GM21723 (cell line): ENCODE data around the gene SLC6A16.
"Not testable (repeated sequence)": the region's sequence is repeated elsewhere in the genome, so short reads cannot be mapped to it uniquely, and the experiment has no call there.

Experiments used
- ATAC-seq: cut with Tn5 transposase; IDR thresholded peaks from one replicate; pipeline ENCODE4 v1.9.1; 2021; ENCODE audit warnings: mild to moderate bottlenecking, moderate library complexity; ENCODE audit not compliant: unreplicated experiment

The SLC6A16 gene

DNA sequence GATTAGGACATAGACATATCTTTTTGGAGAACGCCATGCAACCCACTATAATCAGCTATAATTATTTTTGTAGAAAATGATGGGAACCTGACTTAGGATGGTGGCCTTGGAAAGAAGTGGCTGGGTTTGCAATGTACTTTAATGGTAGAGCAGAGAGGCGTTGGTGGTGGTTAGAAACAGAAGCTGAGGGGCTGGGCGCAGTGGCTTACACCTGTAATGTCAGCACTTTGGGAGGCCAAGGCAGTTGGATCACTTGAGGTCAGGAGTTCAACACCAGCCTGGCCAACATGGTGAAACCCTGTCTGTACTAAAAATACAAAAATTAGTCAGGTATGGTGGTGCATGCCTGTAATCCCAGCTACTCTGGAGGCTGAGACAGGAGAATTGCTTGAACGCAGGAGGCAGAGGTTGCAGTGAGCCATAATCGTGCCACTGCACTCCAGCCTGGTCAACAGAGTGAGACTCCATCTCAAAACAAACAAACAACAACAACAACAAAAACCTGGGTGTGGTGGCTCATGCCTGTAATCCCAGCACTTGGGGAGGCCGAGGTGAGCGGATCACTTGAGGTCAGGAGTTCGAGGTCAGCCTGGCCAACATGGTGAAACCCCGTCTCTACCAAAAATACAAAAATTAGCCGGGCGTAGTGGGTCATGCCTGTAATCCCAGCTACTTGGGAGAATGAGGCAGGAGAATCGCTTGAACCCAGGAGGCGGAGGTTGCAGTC, 7.9 kb upstream of the SLC6A16 start:
- not testable (repeated sequence) for ATAC-seq

- no peak for ATAC-seq
These were observed 6.6 kb upstream of the SLC6A16 start for GRCh38 chr19:49331616-49332055.

DNA sequence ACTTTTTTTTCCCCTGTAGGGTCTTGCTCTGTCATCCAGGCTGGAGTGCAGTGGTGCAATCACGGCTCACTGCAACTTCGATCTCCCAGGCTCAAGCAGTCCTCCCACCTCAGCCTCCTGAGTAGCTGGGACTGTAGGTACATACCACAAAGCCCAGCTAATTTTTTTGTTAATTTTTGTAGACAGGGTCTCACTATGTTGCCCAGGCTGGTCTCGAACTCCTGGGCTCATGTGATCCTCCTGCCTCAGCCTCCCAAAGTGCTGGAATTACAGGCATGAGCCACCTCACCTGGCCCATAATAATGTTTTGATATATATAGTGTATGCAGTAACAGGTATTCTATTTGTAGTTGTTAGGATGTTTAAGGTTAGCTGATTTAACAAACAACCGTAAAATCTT, 6.2 kb upstream of the SLC6A16 start:
- not testable (repeated sequence) for ATAC-seq

DNA sequence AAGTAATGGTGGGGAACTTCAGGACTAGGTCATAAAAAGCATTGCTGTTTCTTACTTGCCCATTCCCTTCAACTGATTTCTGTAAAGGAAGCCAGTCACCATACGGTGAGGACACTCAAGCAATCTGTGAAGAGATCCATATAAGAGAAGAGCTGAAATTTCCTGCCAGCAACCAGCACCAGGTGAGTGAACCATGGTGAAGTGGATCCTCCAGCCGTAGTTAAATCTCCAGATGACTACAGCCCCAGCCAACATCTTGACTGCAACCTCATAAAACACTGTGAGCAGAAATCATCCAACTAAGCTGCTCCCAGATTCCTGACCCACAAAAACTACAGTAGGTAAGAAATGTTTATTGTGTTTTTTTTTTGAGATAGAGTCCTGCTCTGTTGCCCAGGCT, 3.8 kb upstream of the SLC6A16 start:
- no peak for ATAC-seq

DNA sequence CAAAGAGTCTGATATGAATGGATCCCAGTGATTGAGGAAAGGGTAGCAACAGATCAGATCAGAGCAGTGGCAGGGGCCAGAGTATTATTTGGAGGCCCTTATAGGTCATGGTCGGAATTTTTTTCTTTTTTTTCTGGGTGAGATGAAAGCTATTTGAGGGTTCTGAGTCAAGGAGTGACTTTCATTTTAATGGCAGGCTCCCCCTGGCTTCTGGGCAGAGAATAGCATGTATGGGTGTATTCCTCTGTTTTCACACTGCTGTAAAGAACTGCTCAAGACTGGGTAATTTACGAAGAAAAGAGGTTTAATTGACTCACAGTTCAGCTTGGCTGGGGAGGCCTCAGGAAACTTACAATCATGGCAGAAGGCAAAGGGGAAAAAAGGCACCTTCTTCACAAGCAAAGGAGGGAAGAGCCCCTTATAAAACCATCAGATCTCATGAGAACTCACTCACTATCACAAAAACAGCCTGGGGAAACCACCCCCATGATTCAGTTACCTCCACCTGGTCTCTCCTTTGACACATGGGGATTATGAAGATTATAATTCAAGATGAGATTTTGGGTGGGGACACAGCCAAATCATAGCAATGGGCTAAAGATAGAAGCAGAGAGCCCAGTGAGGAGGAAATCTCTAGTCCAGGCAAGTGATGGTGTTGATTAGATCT, 3.0 kb upstream of the SLC6A16 start:
- no peak for ATAC-seq

- ATAC-seq, result no peak
These were observed 1.2 kb upstream of the SLC6A16 start for GRCh38 chr19:49326165-49326704.

DNA sequence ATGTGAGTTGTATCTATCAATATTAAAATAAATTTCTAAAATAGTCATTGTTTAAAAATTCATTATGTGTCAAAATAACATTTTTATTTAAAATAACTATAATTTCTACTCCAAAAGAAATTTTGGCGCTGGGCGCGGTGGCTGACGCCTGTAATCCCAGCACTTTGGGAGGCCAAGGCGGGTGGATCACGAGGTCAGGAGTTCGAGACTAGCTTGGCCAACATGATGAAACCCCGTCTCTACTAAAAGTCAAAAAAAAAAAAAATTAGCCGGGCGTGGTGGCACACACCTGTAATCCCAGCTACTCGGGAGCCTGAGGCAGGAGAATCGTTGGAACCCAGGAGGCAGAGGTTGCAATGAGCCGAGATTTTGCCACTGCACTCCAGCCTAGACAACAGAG, 765 bp upstream of the SLC6A16 start:
- ATAC-seq, result not testable (repeated sequence)

- ATAC-seq, result no peak
These were observed 6.7 kb downstream of the SLC6A16 start for GRCh38 chr19:49318296-49318695.

DNA sequence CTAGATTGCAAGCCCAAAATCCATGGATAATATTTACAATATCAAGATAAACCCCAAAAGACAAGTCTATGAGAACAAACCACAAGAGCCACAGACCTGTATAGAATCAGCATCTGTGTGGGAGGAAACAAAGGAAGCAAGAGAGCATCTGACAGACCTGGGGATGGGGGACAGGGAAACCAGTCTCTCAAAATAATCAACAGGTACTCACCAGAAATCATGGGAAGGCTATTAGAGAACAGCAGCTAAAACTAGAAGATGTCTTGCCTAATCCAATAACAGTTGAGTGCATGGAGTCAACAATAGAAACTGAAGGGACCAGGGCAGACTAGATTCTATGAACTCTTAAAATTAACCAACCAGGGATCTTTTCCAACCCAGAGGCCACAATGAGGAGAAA, 8.7 kb downstream of the SLC6A16 start:
- no peak for ATAC-seq

DNA sequence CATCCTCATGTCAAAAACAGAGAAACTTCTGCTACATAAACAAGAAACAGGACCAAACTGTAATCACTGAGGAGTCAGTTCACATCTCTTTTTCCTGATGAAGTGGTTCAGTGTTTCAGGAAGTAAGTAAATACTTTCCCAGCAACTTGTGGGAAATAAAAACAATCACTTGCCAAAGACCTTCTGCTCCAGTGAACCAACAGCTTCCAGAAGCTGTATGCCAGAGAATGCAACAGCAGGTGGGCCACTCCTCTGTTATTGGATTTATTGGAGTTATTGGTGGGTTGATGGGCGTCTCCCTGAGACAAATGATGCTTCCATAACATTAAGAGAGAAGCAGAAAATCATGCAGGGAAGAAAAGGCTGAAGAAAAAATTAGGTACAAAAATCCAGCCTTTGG, 9.9 kb downstream of the SLC6A16 start:
- no peak for ATAC-seq

DNA sequence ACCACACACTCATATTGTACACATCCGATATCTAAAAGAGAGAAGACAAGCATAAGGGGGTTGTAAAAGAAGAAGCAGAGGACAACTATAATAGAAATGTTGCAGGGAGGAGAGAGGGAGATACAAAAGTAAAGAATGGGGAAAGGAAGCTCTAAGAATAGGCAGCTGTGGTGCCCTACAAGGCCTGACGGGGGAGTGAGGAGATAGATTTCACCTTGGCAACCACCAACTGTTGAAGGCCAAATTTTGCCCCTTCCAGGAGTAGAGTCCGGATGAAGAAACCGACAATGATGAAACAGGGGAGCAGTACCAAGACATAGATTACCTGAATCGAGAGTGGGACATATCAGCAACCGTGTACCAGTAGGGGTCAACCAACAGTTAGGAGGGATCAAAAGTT, 15.9 kb downstream of the SLC6A16 start:
- ATAC-seq, result no peak

DNA sequence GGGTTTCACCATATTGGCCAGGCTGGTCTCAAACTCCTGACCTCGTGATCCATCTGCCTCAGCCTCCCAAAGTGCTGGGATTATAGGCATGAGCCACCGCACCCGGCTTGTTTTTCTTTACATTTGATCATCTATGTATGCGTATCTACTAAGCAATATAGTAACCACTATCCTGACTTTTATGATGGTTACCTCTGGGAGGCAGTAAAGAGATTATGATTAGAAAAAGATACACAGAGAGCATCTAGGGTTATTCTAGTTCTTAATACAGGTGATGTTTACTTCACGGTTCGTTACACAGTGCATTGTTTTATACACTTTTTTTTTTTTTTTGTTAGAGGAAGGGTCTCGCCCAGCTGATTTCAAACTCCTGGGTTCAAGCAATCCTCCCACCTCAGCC, 18.3 kb downstream of the SLC6A16 start:
- not testable (repeated sequence) for ATAC-seq

- no peak for ATAC-seq
These were observed 23.1 kb downstream of the SLC6A16 start for GRCh38 chr19:49301866-49302252.

DNA sequence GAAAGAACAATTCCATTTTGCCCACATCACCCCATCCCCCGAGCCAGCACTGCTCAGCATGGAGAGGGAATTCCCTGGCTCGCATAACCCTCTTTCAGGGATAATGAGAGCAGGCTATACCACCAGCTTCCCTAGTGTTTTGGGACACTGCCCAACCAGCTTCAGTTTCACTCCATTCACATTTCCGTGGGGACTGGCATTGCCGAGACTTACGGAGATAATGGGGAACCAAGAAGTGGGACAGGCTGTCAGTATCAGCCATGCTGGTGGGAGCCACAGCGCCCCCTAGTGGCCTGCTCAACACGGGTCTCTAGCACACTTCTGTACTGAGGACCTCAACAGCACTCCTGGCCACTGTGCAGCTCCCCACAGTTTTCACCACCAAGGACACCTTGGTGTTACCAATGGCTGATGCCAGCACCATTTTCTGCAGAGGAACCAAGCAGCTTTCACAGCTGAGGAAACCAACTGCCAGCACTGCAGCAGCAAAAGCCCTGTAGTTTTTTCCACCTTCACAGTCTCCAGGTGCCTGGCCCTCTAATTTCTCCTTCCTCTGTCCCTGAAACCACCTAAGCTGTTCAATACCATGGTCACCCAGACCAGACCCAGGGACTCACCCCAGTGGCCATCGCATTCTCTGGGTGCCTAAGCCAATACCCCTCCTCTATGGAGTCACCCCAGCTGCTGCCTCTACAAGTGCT, 23.7 kb downstream of the SLC6A16 start:
- no peak for ATAC-seq

DNA sequence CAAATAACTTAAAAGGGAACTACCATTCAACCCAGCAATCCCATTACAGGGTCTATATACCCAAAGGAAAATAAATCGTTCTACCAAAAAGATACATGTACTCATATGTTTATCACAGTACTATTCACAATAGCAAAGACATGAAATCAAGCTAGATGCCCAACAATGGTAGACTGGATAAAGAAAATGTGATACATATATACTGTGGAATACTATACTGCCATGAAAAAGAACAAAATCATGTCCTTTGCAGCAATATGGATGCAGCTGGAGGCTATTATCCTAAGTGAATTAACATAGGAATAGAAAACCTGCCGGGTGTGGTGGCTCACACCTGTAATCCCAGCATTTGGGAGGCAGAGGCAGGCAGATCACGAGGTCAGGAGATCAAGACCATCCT, 26.3 kb downstream of the SLC6A16 start:
- ATAC-seq, result not testable (repeated sequence)

DNA sequence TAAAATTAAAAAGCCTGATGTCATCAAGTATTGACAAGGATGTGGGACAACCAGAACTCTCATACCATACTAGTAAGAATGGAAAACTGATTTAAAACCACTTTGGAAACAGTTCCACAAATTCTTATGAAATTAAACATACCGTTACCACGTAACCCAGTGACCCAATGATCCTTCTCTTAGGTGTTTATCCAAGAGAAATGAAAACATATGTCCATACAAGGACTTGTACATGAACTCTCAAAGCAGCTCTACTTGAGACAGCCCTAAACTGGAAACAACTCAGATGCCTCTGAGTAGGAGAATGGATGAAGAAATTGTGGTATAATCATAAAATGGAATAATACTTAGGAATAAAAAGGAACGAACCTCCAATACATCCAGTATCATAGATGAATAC, 27.6 kb downstream of the SLC6A16 start:
- no peak for ATAC-seq

GRCh38 chr19:49295208-49295880, 29.6 kb downstream of the SLC6A16 start:
- no peak for ATAC-seq

- no peak for ATAC-seq
These were observed 30.6 kb downstream of the SLC6A16 start for GRCh38 chr19:49294401-49294800.

- ATAC-seq, result no peak
These were observed 34.5 kb downstream of the SLC6A16 start for GRCh38 chr19:49290517-49290916.

DNA sequence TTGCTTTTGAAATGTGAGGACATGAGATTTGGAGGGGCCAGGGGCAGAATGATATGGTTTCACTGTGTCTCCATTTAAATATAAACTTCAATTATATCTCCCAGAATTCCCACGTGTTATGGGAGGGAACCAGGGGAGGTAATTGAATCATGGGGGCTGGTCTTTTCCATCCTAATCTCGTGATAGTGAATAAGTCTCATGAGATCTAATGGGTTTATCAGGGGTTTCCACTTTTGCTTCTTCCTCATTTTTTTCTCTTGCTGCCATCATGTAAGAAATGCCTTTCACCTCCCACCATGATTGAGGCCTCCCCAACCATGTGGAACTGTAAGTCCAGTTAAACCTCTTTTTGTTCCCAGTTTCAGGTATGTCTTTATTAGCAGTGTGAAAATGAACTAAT, 35.7 kb downstream of the SLC6A16 start:
- not testable (repeated sequence) for ATAC-seq

DNA sequence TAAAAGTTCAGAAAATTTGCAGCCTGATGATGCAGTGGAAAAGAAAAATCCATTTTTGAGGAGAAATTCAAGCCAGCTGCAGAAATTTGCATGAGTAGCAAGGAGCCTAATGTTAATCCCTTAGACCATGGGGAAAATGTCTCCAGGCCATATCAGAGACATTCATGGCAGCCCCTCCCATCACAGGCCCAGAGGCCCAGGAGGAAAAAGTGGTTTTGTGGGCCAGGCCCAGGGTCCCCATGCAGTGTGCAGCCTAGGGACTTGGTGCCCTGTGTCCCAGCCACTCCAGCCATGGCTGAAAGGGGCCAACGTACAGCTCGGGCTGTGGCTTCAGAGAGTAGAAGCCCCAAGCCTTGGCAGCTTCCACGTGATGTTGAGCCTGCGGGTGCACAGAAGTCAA, 36.8 kb downstream of the SLC6A16 start:
- ATAC-seq, result not testable (repeated sequence)
